GM12875 (cell line): ENCODE measurements around the gene BACE1.

Source experiments
- H3K4me3 ChIP-seq: one replicate; pipeline ENCODE4 v1.5.1; 2011; ENCODE audit warnings: low read depth, low read length, control low read depth
- TF ChIP-seq, protein P1 (sequence below): IDR thresholded peaks from 2 replicates; pipeline ENCODE4 v1.5.1; 2011; ENCODE audit warnings: low read depth, mild to moderate bottlenecking, control low read depth, inconsistent platforms, low read length, moderate library complexity, borderline replicate concordance; ENCODE audit not compliant: insufficient read depth

The BACE1 gene

GRCh38 chr11:117305145-117305544, 10.9 kb downstream of the BACE1 start:
- no peak overlapping the region for H3K4me3 ChIP-seq
- TF ChIP-seq, protein P1, sequence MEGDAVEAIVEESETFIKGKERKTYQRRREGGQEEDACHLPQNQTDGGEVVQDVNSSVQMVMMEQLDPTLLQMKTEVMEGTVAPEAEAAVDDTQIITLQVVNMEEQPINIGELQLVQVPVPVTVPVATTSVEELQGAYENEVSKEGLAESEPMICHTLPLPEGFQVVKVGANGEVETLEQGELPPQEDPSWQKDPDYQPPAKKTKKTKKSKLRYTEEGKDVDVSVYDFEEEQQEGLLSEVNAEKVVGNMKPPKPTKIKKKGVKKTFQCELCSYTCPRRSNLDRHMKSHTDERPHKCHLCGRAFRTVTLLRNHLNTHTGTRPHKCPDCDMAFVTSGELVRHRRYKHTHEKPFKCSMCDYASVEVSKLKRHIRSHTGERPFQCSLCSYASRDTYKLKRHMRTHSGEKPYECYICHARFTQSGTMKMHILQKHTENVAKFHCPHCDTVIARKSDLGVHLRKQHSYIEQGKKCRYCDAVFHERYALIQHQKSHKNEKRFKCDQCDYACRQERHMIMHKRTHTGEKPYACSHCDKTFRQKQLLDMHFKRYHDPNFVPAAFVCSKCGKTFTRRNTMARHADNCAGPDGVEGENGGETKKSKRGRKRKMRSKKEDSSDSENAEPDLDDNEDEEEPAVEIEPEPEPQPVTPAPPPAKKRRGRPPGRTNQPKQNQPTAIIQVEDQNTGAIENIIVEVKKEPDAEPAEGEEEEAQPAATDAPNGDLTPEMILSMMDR, result no peak

DNA sequence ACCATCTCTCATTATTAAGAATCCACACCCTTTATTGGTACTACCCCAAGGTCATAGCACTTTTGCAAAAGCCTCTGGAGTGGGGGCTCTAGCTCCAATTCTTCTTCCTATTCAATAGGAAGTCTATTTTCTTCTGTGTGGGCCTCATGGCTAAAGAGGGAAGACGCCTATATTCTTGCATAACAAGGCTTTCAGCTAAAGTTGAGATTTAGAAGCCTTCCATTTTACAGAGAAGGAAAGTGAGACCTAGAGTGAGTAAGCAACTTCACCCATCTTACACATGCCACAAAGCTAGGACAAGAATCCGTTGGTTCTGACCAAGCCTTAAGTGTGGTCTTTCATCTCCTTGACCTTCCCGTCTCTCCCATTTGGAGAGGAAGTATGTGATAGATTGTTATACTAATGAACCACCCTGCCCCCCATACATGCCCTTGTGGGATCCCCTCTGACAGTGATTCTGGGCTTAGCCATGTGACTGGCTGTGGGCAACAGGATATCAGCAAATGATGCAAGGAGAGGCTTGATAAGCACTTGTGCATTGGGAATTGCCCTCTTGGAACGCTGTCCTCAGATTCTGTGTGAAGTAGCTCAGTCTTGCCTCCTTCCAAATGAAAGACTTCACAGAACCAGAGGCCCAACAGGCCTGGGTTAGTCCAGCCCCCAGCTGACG, 12.3 kb downstream of the BACE1 start:
- TF ChIP-seq, protein P1, result no peak
- H3K4me3 ChIP-seq, result no peak overlapping the region

DNA sequence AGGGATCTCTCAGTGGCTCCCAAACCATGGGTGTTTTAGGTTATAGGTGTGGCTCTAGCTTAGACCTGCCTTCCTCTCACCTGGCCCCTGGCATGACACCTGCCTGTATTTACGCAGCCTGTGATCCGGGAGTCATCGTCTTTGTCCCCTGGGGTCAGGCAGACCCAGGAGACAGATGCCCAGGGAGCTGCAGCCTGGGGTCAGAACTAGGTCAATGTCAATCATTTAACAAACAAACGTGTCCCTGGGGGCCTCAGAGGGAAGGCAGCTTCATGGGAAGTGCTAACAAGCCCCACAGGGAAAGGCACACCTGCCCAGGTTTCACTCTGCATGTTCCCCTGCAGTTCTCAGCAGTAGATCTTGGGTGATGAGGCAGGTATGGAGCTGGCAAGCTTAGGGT, 13.0 kb downstream of the BACE1 start:
- TF ChIP-seq, protein P1, result no peak
- H3K4me3 ChIP-seq, result no peak overlapping the region

GRCh38 chr11:117302228-117302627, 13.8 kb downstream of the BACE1 start:
- TF ChIP-seq, protein P1, result no peak
- H3K4me3 ChIP-seq, result no peak overlapping the region

DNA sequence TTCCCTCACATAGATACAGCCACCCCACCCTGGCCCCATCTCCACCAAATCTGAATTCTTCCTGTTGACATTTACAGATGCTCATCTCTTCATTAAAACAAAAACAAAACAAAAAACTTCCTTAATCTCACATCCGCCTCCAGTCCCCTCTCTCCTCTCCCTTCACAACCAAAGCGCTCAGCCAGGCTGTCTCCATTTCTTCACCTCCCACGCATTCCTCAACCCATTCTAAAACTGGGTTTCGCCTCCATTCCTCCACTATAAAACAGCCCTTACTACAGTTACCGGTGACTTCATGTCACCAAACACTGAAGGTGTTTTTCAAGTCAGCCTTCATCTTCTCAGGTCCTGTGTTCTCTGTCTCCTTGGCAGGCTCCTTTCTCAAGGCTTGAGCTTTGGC, 15.3 kb downstream of the BACE1 start:
- TF ChIP-seq, protein P1, result no peak
- H3K4me3 ChIP-seq, result no peak overlapping the region

DNA sequence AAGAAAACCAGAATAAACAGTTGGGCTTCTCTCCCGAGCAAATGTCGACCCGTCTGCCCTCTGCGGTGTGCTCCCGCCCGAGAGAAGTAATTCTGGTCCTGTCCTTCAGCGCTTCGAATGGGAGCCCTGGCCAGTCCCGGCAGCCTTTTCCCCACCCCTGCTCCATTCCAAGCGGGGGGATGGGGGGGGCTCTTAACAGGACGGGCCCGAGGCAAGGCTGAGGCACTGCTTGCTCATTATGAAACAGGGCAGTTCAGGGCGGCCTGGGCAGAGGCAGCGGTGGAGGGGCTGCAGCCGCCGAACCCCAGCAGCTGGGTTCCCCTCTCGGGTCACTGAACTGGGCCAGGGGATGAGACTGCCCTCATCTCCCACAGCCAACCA, 15.8 kb downstream of the BACE1 start:
- TF ChIP-seq, protein P1, result no peak
- no peak overlapping the region for H3K4me3 ChIP-seq
